Astrocyte (in vitro differentiated cells and primary cell): ENCODE results near the gene ANXA2R. TPM values are rescaled to one million over a fixed set of nuclear protein-coding genes. Genes with fewer than 3 reads are reported as not detected.

Experiments
- DNase-seq: peaks from one replicate; pipeline ENCODE4 v3.0.0-alpha.2; 2010; ENCODE audit warnings: low read depth
- FAIRE-seq: peaks from 2 replicates; lab custom pipeline; 2011; peaks lifted over from hg19 to GRCh38; lab: Jason Lieb, UNC
- H2AFZ ChIP-seq: 2 replicates; pipeline ENCODE4 v1.6.0; 2012; ENCODE audit warnings: low read depth, low read length, inconsistent platforms
- H3K27ac ChIP-seq: 2 replicates; pipeline ENCODE4 v1.5.1; 2011; ENCODE audit warnings: low read depth, low read length, inconsistent platforms
- H3K27me3 ChIP-seq: 2 replicates; pipeline ENCODE4 v1.6.0; 2011; ENCODE audit warnings: low read length, inconsistent platforms; ENCODE audit not compliant: insufficient read depth
- H3K36me3 ChIP-seq: 2 replicates; pipeline ENCODE4 v1.5.1; 2011; ENCODE audit warnings: low read length, inconsistent platforms; ENCODE audit not compliant: insufficient read depth
- H3K4me1 ChIP-seq: 2 replicates; pipeline ENCODE4 v1.5.1; 2011; ENCODE audit warnings: low read length, inconsistent platforms; ENCODE audit not compliant: insufficient read depth
- H3K4me2 ChIP-seq: 2 replicates; pipeline ENCODE4 v1.6.0; 2012; ENCODE audit warnings: low read length, inconsistent platforms
- H3K4me3 ChIP-seq: 2 replicates; pipeline ENCODE4 v1.5.1; 2011; ENCODE audit warnings: low read depth, mild to moderate bottlenecking, low read length, inconsistent platforms; ENCODE audit not compliant: insufficient read depth
- H3K79me2 ChIP-seq: 2 replicates; pipeline ENCODE4 v1.6.0; 2012; ENCODE audit warnings: mild to moderate bottlenecking, low read length, inconsistent platforms; ENCODE audit not compliant: insufficient read depth
- H3K9ac ChIP-seq: 2 replicates; pipeline ENCODE4 v1.6.0; 2012; ENCODE audit warnings: mild to moderate bottlenecking, low read length, inconsistent platforms
- H3K9me3 ChIP-seq: 2 replicates; pipeline ENCODE4 v1.5.1; 2012; ENCODE audit warnings: low read depth, mild to moderate bottlenecking, low read length, inconsistent platforms; ENCODE audit not compliant: insufficient read depth
- H4K20me1 ChIP-seq: 2 replicates; pipeline ENCODE4 v1.6.0; 2012; ENCODE audit warnings: low read length, inconsistent platforms; ENCODE audit not compliant: insufficient read depth
- H3K27ac Mint-ChIP-seq: one replicate; pipeline ENCODE4 v1.8.0; 2021; ENCODE audit warnings: mild to moderate bottlenecking, mixed read lengths; ENCODE audit not compliant: unreplicated experiment
- H3K27me3 Mint-ChIP-seq: one replicate; pipeline ENCODE4 v1.8.0; 2021; ENCODE audit warnings: low read depth, mixed read lengths; ENCODE audit not compliant: unreplicated experiment
- H3K36me3 Mint-ChIP-seq: one replicate; pipeline ENCODE4 v1.8.0; 2021; ENCODE audit warnings: low read depth, mixed read lengths; ENCODE audit not compliant: unreplicated experiment
- H3K4me1 Mint-ChIP-seq: one replicate; pipeline ENCODE4 v1.8.0; 2021; ENCODE audit warnings: low read depth, mixed read lengths; ENCODE audit not compliant: unreplicated experiment
- H3K4me3 Mint-ChIP-seq: one replicate; pipeline ENCODE4 v1.8.0; 2021; ENCODE audit warnings: mild to moderate bottlenecking, moderate library complexity, mixed read lengths; ENCODE audit not compliant: unreplicated experiment
- H3K9me3 Mint-ChIP-seq: one replicate; pipeline ENCODE4 v1.8.0; 2021; ENCODE audit warnings: mild to moderate bottlenecking, mixed read lengths; ENCODE audit not compliant: unreplicated experiment
- CTCF ChIP-seq: IDR thresholded peaks from 2 replicates; pipeline ENCODE4 v1.5.1; 2011; ENCODE audit warnings: low read depth, mild to moderate bottlenecking, inconsistent platforms, low read length, moderate library complexity; ENCODE audit not compliant: insufficient read depth
- EZH2 ChIP-seq: IDR thresholded peaks from 2 replicates; pipeline ENCODE4 v1.6.1; 2012; ENCODE audit warnings: mild to moderate bottlenecking, low read length, inconsistent platforms; ENCODE audit not compliant: insufficient read depth
- total RNA-seq: library from RNA; stranded (reverse); gene quantifications from 2 replicates; pipeline ENCODE4 v1.2.1, GENCODE V29; 2021

The ANXA2R gene
- total RNA-seq, 1 donor from 2014 or later: 0.50 TPM

- Histone ChIP-seq H4K20me1 (no peaks in the 10 kb centered on the region), H3K9me3 (no peaks in the 10 kb centered on the region), H3K27me3 (no peaks in the 10 kb centered on the region), H3K4me2 (no peak overlapping the region), H3K4me3 (no peak overlapping the region), H3K27ac (no peak overlapping the region), H3K4me1 (peaks cover 19% of the 10 kb centered on the region), H3K9ac (no peak overlapping the region), H2AFZ (no peak overlapping the region), H3K36me3 (no peaks in the 10 kb centered on the region), H3K79me2 (peaks cover 16% of the 10 kb centered on the region)
- H3K36me3 Mint-ChIP-seq: no peaks in the 10 kb centered on the region
- no peak overlapping the region for H3K4me3 Mint-ChIP-seq
- H3K27me3 Mint-ChIP-seq: peaks cover 51% of the 10 kb centered on the region
- FAIRE-seq (no peak), DNase-seq (no peak)
- TF ChIP-seq CTCF (no peak), EZH2 (no peak)
- H3K9me3 Mint-ChIP-seq: peaks cover 1% of the 10 kb centered on the region
- H3K27ac Mint-ChIP-seq: no peak overlapping the region
- H3K4me1 Mint-ChIP-seq: peaks cover 5% of the 10 kb centered on the region
These were observed 25.6 kb downstream of the ANXA2R start for GRCh38 chr5:43014522-43014921.

GRCh38 chr5:43010935-43011315, 29.2 kb downstream of the ANXA2R start:
- Histone ChIP-seq H3K9ac (no peak overlapping the region), H3K9me3 (no peaks in the 10 kb centered on the region), H3K4me2 (no peak overlapping the region), H3K27ac (no peak overlapping the region), H3K79me2 (peaks cover under 1% of the 10 kb centered on the region), H3K4me3 (no peak overlapping the region), H3K36me3 (no peaks in the 10 kb centered on the region), H3K4me1 (peaks cover 26% of the 10 kb centered on the region), H3K27me3 (no peaks in the 10 kb centered on the region), H2AFZ (no peak overlapping the region), H4K20me1 (no peaks in the 10 kb centered on the region)
- no peak for TF ChIP-seq EZH2
- no peak for TF ChIP-seq CTCF
- FAIRE-seq (no peak), DNase-seq (no peak)
- H3K36me3 Mint-ChIP-seq: peaks cover 4% of the 10 kb centered on the region
- H3K27ac Mint-ChIP-seq: no peak overlapping the region
- peaks cover 2% of the 10 kb centered on the region for H3K9me3 Mint-ChIP-seq
- H3K4me3 Mint-ChIP-seq: no peak overlapping the region
- H3K27me3 Mint-ChIP-seq: peaks cover 50% of the 10 kb centered on the region
- H3K4me1 Mint-ChIP-seq: no peaks in the 10 kb centered on the region

- no peaks in the 10 kb centered on the region for H3K4me1 Mint-ChIP-seq
- peak overlapping the region; percentile 87 for H3K4me3 Mint-ChIP-seq
- H3K9me3 ChIP-seq: no peaks in the 10 kb centered on the region
- peak overlapping the region; percentile 86 for H3K9ac ChIP-seq
- peak overlapping the region; percentile 83 for H3K27ac ChIP-seq
- peaks cover 50% of the 10 kb centered on the region for H3K27me3 Mint-ChIP-seq
- H3K79me2 ChIP-seq: no peaks in the 10 kb centered on the region
- no peaks in the 10 kb centered on the region for H4K20me1 ChIP-seq
- H2AFZ ChIP-seq: peak overlapping the region; percentile 80
- peak overlapping the region; percentile 87 for H3K27ac Mint-ChIP-seq
- H3K36me3 ChIP-seq: no peaks in the 10 kb centered on the region
- FAIRE-seq (no peak), DNase-seq (peak; percentile 91)
- H3K4me3 ChIP-seq: peak overlapping the region; percentile 67
- H3K27me3 ChIP-seq: no peaks in the 10 kb centered on the region
- peaks cover 26% of the 10 kb centered on the region for H3K4me1 ChIP-seq
- TF ChIP-seq EZH2: no peak
- no peak for TF ChIP-seq CTCF
- H3K4me2 ChIP-seq: peak overlapping the region; percentile 89
- H3K36me3 Mint-ChIP-seq: peaks cover 4% of the 10 kb centered on the region
- peaks cover 2% of the 10 kb centered on the region for H3K9me3 Mint-ChIP-seq
These were observed 31.6 kb downstream of the ANXA2R start for GRCh38 chr5:43008363-43009153.
